Adrenal gland (tissue), 5 donors: ENCODE data around the gene EYA4.

Source experiments
- POLR2A ChIP-seq, 2 donors: fragments of 450-650 bp; IDR thresholded peaks; one replicate each; pipeline ENCODE4 v1.6.1; 2017; ENCODE audit warnings: antibody characterized with exemption in 2 of 2, mild to moderate bottlenecking in 2 of 2, moderate library complexity in 1 of 2
- TF ChIP-seq, protein P1 (sequence below), 6 experiments: fragments of 450-650 bp in 4 of 6; fragments of 200-600 bp in 2 of 6; sonication (generic) in 1 of 6; IDR thresholded peaks; 1 replicate in 5 of 6; 2 replicates in 1 of 6; pipeline versions ENCODE4 v1.5.1 to v1.8.0; 2016 to 2021; ENCODE audit warnings: antibody characterized with exemption in 6 of 6, mild to moderate bottlenecking in 2 of 6, moderate library complexity in 1 of 6
- donor health status: DM: no; HTN: no; CAD: no.

- no peak for TF ChIP-seq POLR2A (IDR thresholded peaks at IDR 0.05)
- TF ChIP-seq, protein P1, sequence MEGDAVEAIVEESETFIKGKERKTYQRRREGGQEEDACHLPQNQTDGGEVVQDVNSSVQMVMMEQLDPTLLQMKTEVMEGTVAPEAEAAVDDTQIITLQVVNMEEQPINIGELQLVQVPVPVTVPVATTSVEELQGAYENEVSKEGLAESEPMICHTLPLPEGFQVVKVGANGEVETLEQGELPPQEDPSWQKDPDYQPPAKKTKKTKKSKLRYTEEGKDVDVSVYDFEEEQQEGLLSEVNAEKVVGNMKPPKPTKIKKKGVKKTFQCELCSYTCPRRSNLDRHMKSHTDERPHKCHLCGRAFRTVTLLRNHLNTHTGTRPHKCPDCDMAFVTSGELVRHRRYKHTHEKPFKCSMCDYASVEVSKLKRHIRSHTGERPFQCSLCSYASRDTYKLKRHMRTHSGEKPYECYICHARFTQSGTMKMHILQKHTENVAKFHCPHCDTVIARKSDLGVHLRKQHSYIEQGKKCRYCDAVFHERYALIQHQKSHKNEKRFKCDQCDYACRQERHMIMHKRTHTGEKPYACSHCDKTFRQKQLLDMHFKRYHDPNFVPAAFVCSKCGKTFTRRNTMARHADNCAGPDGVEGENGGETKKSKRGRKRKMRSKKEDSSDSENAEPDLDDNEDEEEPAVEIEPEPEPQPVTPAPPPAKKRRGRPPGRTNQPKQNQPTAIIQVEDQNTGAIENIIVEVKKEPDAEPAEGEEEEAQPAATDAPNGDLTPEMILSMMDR (IDR thresholded peaks at IDR 0.05) = no peak
Observed at GRCh38 chr6:133337308-133337707, 96.2 kb downstream of the EYA4 start.
